Measurements from ENCODE around the gene SLF1.

GRCh38 chr5:94699562-94699961, 81.1 kb downstream of the SLF1 start:
- no peak for TF ChIP-seq CTCF (IDR thresholded peaks at IDR 0.05; ENCODE audit: low read length)
- no peak for TF ChIP-seq EZH2 (optimal IDR thresholded peaks at IDR 0.05; ENCODE audit: low read depth, low read length)
- TF ChIP-seq EZH2phosphoT487 (IDR thresholded peaks at IDR 0.05; ENCODE audit: low read length), result no peak
